GM12878 (cell line): ENCODE results near the gene C5orf15. TPM values are rescaled to one million over a fixed set of nuclear protein-coding genes. Genes with fewer than 3 reads are reported as not detected.

Experiments
- BACH1 ChIP-seq: fragments of 450-650 bp; IDR thresholded peaks from 2 replicates; pipeline ENCODE4 v1.6.1; 2017; ENCODE audit warnings: mild to moderate bottlenecking, borderline replicate concordance
- BCL11A ChIP-seq: IDR thresholded peaks from 2 replicates; pipeline ENCODE4 v1.6.1; 2011; ENCODE audit warnings: low read depth, low read length
- BHLHE40 ChIP-seq, 2 experiments: fragments of 450-650 bp in 1 of 2; IDR thresholded peaks; 2 replicates each; pipeline ENCODE4 v1.6.1; 2011 to 2017; ENCODE audit warnings: low read depth in 2 of 2, borderline replicate concordance in 1 of 2, improper control_type of control experiment in 1 of 2, low read length in 1 of 2, mild to moderate bottlenecking in 1 of 2
- EP300 ChIP-seq, 2 experiments: fragments of 150-350 bp in 1 of 2; IDR thresholded peaks; 2 replicates each; pipeline ENCODE4 v1.6.1; 2011 to 2012; ENCODE audit warnings: low read depth in 2 of 2, low read length in 2 of 2, borderline replicate concordance in 1 of 2, improper control_type of control experiment in 1 of 2, inconsistent platforms in 1 of 2; ENCODE audit not compliant: control insufficient read depth in 1 of 2
- ESRRA ChIP-seq: IDR thresholded peaks from 2 replicates; pipeline ENCODE4 v1.6.1; 2012; ENCODE audit warnings: mild to moderate bottlenecking, low read length, improper control_type of control experiment
- GATAD2B ChIP-seq: fragments of 450-650 bp; conservative IDR thresholded peaks from 2 replicates; pipeline ENCODE4 v1.6.1; 2017; ENCODE audit warnings: low read depth, mild to moderate bottlenecking, moderate library complexity
- HDAC6 ChIP-seq: fragments of 200-600 bp; sonication (generic); IDR thresholded peaks from one replicate; pipeline ENCODE4 v1.8.0; 2017; ENCODE audit warnings: antibody characterized with exemption; ENCODE audit not compliant: unreplicated experiment
- HDGF ChIP-seq: fragments of 450-650 bp; IDR thresholded peaks from 2 replicates; pipeline ENCODE4 v1.6.1; 2016; ENCODE audit warnings: antibody characterized with exemption
- JUNB ChIP-seq: IDR thresholded peaks from 2 replicates; pipeline ENCODE4 v1.6.1; 2016; ENCODE audit warnings: antibody characterized with exemption, mild to moderate bottlenecking
- LARP7 ChIP-seq: fragments of 450-650 bp; IDR thresholded peaks from 2 replicates; pipeline ENCODE4 v1.6.1; 2017; ENCODE audit warnings: mild to moderate bottlenecking
- MEF2A ChIP-seq: IDR thresholded peaks from 2 replicates; pipeline ENCODE4 v1.6.1; 2011; ENCODE audit warnings: low read depth, mild to moderate bottlenecking, low read length, moderate library complexity; ENCODE audit not compliant: insufficient read depth
- MTA3 ChIP-seq: IDR thresholded peaks from 2 replicates; pipeline ENCODE4 v1.6.1; 2012; ENCODE audit warnings: low read length, inconsistent platforms, borderline replicate concordance
- NR2C1 ChIP-seq: fragments of 450-650 bp; IDR thresholded peaks from 2 replicates; pipeline ENCODE4 v1.6.1; 2017; ENCODE audit warnings: antibody characterized with exemption, mild to moderate bottlenecking, moderate library complexity
- PAX5 ChIP-seq: IDR thresholded peaks from 2 replicates; pipeline ENCODE4 v1.6.1; 2011; ENCODE audit warnings: low read depth, low read length, borderline replicate concordance
- POLR2A ChIP-seq: IDR thresholded peaks from 2 replicates; pipeline ENCODE4 v1.6.1; 2011; ENCODE audit warnings: low read depth, mild to moderate bottlenecking, low read length
- RAD21 ChIP-seq: IDR thresholded peaks from 2 replicates; pipeline ENCODE4 v1.6.1; 2011; ENCODE audit warnings: mild to moderate bottlenecking, low read depth, low read length, moderate library complexity; ENCODE audit not compliant: insufficient read depth
- SIN3A ChIP-seq: IDR thresholded peaks from 2 replicates; pipeline ENCODE4 v1.6.1; 2012; ENCODE audit warnings: low read depth, low read length, improper control_type of control experiment
- SMARCA5 ChIP-seq: fragments of 450-650 bp; IDR thresholded peaks from 2 replicates; pipeline ENCODE4 v1.6.1; 2017; ENCODE audit warnings: mild to moderate bottlenecking
- STAT1 ChIP-seq: fragments of 450-650 bp; conservative IDR thresholded peaks from 2 replicates; pipeline ENCODE4 v1.6.1; 2014; ENCODE audit warnings: antibody characterized with exemption, mild to moderate bottlenecking
- SUPT20H ChIP-seq: IDR thresholded peaks from 2 replicates; pipeline ENCODE4 v1.6.1; 2011; ENCODE audit warnings: low read depth, mild to moderate bottlenecking, low read length, moderate library complexity, borderline replicate concordance; ENCODE audit not compliant: control insufficient read depth
- WRNIP1 ChIP-seq: IDR thresholded peaks from 2 replicates; pipeline ENCODE4 v1.6.1; 2011; ENCODE audit warnings: low read depth, low read length, improper control_type of control experiment, borderline replicate concordance
- ZNF24 ChIP-seq: fragments of 450-650 bp; IDR thresholded peaks from 2 replicates; pipeline ENCODE4 v1.6.1; 2017; ENCODE audit warnings: antibody characterized with exemption, mild to moderate bottlenecking
- ZNF384 ChIP-seq: IDR thresholded peaks from 2 replicates; pipeline ENCODE4 v1.6.1; 2012; ENCODE audit warnings: low read depth, mild to moderate bottlenecking, low read length, improper control_type of control experiment, borderline replicate concordance
- polyA plus RNA-seq, 11 experiments: library from polyadenylated mRNA; depleted of rRNA in 4 of 11; unstranded in 6 of 11; stranded (reverse) in 5 of 11; fragments of >200 nt; fragmentation: Nextera tagmentation in 4 of 11; fragmentation: Illumina TruSeq in 1 of 11; extraction: Ambion mirVana in 4 of 11; extraction: Trizol in 1 of 11; gene quantifications; 1 replicate in 1 of 11; 2 replicates in 10 of 11; pipeline versions ENCODE4 v1.2.1 to v1.2.3, GENCODE V29; 2011 to 2016; ENCODE audit warnings: inconsistent platforms in 2 of 11, missing spikeins in 2 of 11, low read depth in 1 of 11
- total RNA-seq, 4 experiments: library from RNA; depleted of rRNA in 3 of 4; stranded (reverse); fragments of >200 nt in 3 of 4; fragmentation: Illumina TruSeq in 1 of 4; extraction: Trizol in 1 of 4; gene quantifications; 2 replicates each; pipeline versions ENCODE4 v1.2.1 to v1.2.3, GENCODE V29; 2013 to 2021
- TF ChIP-seq, protein P1 (sequence below): fragments of 450-650 bp; IDR thresholded peaks from 2 replicates; pipeline ENCODE4 v1.6.1; 2014; ENCODE audit warnings: mild to moderate bottlenecking
- TF ChIP-seq, protein P2 (sequence below): fragments of 450-650 bp; IDR thresholded peaks from 2 replicates; pipeline ENCODE4 v1.6.1; 2017; ENCODE audit warnings: borderline replicate concordance
- TF ChIP-seq, protein P3 (sequence below): fragments of 450-650 bp; IDR thresholded peaks from 2 replicates; pipeline ENCODE4 v1.6.1; 2017; ENCODE audit warnings: antibody characterized with exemption, mild to moderate bottlenecking, moderate library complexity

The C5orf15 gene
- total and polyA plus RNA-seq, 10 of the 15 experiments (the other 5 are each of a cell fraction or from before 2014, with no cell fraction given) = 21.7 to 69.6 (median 46.0) TPM

DNA sequence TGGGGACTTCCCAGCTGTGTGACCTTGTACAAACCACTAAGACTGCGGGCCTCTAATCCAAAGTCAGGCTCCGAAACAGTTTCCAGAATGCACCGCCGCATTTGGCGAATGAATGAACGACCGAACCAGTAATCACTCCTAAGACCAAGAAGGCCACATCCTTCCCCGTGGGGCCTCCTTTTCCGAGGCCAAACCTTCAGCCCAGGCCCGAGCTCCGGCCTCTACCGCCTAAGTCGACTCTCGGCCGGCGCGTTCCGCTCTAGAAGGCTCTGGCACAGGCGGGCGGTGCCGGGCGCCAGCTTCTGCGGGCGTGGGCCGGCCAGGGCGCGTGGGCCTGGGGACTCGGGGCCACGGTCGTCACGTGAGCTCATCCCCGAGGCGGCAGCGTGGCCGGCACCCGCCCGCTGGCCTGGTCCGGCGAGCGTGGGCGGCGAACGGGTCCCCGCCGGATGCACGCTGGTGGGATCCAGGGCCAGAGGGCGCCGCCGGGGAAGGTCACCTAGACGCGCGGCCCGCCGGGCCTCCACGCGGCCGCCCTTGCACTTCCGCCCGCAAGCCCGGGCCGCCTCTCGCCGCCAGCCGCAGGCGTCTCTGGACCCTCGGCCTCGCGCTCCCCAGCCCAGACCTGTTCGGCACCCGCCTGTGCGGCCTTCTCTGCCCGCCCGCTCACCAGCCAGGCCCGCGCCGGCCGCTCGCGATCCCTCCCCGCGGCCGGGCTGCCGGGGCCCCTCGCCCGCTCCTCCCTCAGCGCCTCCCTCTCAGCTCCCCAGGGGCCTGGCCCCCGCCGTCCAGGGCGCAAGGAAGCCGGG lies 35.6 kb upstream of the C5orf15 start (continued):
- TF ChIP-seq MEF2A (no peak), SIN3A (peak; percentile 65; the same call in 1 of the 2 replicates), BCL11A (no peak), MTA3 (no peak), HDGF (no peak), STAT1 (no peak), BHLHE40 (IDR thresholded peaks at IDR 0.05; ENCODE audit: borderline replicate concordance in 1 of 2, low read depth in 2 of 2, low read length in 1 of 2) (peak; percentile 88 to 97), EP300 (IDR thresholded peaks at IDR 0.05; ENCODE audit: borderline replicate concordance in 1 of 2, control insufficient read depth in 1 of 2, low read depth in 2 of 2, low read length in 2 of 2) (no peak), JUNB (no peak), SUPT20H (no peak), GATAD2B (peak; percentile 88), LARP7 (peak; percentile 86), NR2C1 (peak; percentile 35; the same call in 1 of the 2 replicates), SMARCA5 (0 out of 2 replicates have a peak, but pooled peaks have one; percentile 58), ZNF384 (no peak), ESRRA (peak; percentile 76), POLR2A (peak; percentile 61), BACH1 (peak; percentile 90), WRNIP1 (no peak), RAD21 (no peak), PAX5 (peak; percentile 13; the same call in 1 of the 2 replicates), ZNF24 (no peak), HDAC6 (no peak)
- TF ChIP-seq, protein P1, sequence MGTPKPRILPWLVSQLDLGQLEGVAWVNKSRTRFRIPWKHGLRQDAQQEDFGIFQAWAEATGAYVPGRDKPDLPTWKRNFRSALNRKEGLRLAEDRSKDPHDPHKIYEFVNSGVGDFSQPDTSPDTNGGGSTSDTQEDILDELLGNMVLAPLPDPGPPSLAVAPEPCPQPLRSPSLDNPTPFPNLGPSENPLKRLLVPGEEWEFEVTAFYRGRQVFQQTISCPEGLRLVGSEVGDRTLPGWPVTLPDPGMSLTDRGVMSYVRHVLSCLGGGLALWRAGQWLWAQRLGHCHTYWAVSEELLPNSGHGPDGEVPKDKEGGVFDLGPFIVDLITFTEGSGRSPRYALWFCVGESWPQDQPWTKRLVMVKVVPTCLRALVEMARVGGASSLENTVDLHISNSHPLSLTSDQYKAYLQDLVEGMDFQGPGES = no peak
- TF ChIP-seq, protein P2, sequence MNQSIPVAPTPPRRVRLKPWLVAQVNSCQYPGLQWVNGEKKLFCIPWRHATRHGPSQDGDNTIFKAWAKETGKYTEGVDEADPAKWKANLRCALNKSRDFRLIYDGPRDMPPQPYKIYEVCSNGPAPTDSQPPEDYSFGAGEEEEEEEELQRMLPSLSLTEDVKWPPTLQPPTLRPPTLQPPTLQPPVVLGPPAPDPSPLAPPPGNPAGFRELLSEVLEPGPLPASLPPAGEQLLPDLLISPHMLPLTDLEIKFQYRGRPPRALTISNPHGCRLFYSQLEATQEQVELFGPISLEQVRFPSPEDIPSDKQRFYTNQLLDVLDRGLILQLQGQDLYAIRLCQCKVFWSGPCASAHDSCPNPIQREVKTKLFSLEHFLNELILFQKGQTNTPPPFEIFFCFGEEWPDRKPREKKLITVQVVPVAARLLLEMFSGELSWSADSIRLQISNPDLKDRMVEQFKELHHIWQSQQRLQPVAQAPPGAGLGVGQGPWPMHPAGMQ = no peak
- TF ChIP-seq, protein P3, sequence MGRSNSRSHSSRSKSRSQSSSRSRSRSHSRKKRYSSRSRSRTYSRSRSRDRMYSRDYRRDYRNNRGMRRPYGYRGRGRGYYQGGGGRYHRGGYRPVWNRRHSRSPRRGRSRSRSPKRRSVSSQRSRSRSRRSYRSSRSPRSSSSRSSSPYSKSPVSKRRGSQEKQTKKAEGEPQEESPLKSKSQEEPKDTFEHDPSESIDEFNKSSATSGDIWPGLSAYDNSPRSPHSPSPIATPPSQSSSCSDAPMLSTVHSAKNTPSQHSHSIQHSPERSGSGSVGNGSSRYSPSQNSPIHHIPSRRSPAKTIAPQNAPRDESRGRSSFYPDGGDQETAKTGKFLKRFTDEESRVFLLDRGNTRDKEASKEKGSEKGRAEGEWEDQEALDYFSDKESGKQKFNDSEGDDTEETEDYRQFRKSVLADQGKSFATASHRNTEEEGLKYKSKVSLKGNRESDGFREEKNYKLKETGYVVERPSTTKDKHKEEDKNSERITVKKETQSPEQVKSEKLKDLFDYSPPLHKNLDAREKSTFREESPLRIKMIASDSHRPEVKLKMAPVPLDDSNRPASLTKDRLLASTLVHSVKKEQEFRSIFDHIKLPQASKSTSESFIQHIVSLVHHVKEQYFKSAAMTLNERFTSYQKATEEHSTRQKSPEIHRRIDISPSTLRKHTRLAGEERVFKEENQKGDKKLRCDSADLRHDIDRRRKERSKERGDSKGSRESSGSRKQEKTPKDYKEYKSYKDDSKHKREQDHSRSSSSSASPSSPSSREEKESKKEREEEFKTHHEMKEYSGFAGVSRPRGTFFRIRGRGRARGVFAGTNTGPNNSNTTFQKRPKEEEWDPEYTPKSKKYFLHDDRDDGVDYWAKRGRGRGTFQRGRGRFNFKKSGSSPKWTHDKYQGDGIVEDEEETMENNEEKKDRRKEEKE = no peak
